HG02678 (cell line): ENCODE measurements around the gene NTF4.
"Not testable (repeated sequence)": the region's sequence is repeated elsewhere in the genome, so short reads cannot be mapped to it uniquely, and the experiment has no call there.

Experiments used
- ATAC-seq: cut with Tn5 transposase; IDR thresholded peaks from one replicate; pipeline ENCODE4 v1.9.1; 2021; ENCODE audit warnings: mild to moderate bottlenecking, moderate library complexity; ENCODE audit not compliant: unreplicated experiment

The NTF4 gene

GRCh38 chr19:49024233-49024632 lies 40.4 kb downstream of the NTF4 start, which contains the start of gene CGB3:
CGB3 (minus strand) TSS chr19:49024333; CDS start chr19:49023971, 362 bp downstream.
- ATAC-seq: not testable (repeated sequence)

DNA sequence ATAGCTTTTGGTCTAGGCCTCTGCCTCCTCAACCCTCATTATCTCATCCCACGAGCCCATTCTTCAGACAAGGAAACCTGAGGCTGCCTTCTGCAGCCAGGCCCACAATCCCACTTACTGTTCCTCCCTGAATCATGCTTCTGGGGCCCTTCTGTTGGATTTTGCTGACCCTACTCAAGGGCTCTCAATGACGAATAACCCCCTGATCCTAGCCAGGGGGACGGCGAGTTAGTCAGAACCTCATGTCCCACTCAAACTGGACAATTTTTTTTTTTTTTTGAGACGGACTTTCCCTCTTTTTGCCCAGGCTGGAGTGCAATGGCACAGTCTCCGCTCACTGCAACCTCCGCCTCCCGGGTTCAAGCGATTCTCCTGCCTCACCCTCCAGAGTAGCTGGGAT lies 42.5 kb downstream of the NTF4 start:
- no peak for ATAC-seq

- no peak for ATAC-seq
These were observed 43.4 kb downstream of the NTF4 start for GRCh38 chr19:49020931-49021895.

DNA sequence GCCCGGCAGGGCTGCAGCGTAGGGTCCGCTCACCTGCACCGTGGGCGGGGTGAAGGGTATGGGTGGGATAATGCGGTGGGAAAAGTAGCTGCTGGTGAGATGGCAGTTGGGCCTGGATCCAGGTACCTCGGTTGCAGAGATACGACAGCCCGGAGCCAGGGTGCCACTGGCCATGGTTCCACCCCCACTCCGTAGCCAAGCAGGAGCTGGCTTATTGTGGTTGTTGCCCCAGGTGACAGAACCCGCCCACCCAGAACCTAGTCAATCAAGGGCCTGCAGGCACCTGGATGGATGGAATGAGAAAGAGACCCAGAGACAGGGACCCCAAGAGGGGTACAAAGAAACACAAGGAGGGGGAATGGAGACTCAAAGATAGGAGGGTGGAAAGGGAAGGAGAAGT lies 44.3 kb downstream of the NTF4 start:
- ATAC-seq: no peak

DNA sequence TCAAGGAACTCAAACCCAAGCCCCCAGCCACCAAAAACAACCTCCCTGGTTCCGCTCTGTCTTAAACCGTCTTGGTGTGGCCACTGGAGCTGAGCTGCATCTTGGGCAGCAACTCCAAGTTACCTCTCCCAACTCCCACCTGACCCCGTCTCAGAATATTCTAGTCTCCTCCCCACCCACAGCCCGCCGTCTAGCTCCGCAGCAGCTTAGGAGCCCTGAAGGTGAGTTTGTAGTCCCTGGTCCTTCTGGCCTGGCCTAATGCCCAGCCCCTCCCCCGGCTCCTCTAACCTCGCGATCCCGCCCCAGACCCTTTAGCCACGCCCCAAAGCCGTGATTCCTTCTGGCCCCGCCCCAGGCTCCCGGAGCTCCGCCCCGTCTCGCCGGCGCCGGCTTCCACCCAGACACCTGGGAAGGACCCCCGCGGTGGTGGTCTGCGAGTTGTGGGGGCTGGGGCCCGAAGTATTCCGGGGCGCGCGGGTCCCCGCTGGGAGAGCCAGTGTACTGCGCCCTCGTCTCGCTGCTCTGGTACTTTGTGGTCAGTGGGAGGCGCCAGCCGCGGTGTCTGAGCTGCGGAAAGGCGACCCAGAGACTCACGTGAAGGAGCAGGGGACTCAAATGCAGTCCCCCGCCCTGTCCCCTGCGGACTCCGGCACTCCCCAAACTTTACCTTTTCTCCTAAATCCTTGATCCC lies 45.2 kb downstream of the NTF4 start:
- no peak for ATAC-seq

DNA sequence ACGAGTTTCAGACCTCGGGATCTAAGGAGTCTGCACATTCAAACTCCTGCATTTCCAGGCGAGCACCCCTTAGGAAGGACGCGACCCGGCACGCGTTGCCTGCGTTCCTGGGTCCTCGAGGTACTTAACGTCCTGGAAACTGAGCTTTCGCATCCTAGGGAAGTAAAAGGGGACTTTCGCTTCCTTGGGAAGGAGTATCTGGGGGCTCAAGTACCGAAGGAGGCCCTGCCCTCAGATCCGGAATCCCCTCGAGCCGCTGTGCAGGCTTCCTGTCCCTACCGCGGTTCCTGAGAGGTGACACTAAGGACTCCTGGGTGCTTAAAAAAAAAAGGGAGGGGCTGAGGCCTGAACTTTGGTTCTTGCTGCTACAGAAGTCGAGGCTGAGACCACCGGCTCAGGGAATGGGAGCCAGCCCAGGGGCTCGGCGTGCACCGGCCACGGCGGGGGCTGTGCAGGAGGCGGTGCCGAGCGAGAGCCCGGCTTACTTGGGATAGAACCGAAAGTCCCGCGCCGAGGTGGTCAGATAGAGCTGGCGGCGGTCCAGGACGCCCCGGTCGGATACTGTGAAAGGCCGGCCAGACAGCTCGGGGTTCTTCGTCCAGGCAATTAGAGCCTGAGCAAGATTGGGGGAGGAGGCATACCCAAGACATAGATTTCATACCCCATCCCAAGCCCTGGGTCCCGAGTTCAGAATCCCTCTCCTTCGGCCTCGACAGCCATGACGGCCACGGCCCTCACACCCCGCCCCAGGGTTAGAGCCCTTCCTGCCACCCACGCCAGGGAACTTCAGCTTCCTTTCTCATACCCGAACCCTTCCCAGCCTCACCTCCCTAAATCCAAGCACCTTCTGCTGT lies 46.0 kb downstream of the NTF4 start:
- ATAC-seq: not testable (repeated sequence)

DNA sequence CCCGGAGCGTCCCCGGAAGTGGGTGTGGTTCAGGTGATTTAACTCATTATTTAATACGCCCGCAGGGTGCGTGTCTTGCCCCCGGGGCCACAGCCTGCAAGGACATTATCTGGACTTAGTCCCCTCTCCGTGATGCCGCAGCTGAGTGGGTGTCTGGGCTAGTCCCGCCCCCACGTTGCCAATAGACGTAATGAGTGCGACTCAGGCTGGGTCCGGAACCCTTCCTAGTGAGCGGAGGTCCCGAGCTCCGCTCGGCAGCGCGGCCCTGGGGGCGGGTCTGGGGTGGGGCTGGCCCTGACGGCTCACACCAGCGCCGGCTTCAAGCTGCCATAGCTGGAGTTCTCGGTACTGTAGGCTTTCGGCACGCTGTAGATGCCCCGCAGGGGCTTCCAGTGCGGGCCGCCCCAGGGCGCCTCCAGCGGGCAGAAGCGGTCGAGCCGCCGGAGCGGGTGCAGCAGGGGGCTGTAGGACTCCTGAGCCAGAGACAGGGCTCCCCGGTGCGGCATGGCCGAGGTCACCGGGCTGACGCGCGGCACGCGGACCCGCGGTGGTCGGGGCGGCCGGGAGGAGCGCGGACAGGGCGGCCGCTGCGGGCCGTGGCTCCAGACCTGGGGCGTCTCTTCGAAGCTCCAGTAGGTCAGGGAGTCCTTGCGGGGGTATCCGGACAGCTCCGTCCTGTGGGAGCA lies 46.8 kb downstream of the NTF4 start:
- ATAC-seq: no peak

DNA sequence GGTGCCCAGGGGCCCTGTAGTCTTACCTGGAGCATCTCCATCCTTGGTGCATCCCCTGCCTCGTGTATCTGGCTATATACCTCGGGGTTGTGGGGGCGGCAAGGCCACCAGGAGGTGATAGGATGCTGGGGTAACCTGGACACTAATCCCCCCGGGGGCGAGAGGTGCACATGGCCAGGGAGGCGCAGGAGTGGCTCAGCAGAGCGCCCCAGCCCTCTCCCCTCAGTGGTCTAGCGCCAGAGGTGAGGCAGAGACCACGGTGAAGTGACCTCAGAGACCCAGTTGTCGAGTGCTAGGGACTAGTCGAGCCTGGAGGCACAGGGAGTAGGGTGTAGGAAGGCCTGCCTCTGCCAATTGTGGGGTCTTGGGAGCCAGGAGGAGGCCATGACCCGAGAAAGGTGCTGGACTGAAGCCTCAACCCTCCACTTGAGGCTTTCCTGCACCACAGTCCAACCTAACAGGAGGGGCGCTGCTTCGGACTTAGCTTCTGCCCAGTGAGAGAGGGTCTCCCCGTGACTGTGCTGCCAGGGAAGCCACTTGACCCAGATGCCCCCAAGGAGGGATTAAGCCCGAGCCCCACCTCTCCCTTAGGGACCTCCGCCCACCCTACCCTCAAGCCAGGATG lies 47.5 kb downstream of the NTF4 start, which contains the start of gene LHB:
Gene LHB, minus strand, starts transcription at position 51 of the 625 bp plus-strand sequence. Its CDS starts 10 bp downstream, at position 41.
- no peak for ATAC-seq

DNA sequence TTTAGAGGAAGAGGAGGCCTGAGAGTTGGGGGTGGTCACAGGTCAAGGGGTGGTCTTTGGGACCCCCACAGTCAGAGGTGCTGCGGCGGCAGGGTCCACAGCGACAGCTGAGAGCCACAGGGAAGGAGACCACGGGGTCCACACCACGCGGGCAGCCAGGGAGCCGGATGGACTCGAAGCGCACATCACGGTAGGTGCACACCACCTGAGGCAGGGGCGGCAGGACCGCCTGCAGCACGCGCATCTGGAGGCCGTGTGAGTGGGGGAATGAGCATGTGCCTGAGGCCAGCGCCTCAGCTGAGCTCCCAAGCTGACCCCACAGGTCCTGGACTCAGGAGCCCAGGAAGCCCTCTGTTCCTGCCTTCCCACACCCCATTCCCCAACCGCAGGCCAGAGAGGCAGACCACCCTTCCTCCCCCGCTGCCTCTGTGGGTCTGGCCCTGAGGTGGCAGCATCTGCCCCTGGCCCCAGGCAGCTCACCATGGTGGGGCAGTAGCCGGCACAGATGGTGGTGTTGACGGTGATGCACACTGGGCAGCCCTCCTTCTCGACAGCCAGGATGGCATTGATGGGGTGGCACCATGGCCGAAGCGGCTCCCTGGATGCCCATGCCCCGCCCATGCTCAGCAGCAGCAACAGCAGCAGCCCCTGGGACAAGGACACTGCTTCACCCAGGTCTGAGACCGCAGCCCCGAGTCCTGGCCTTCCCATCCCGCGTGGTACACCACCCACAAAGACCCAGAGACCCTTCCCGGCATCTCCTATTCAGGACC lies 48.4 kb downstream of the NTF4 start:
- no peak for ATAC-seq

- no peak for ATAC-seq
These were observed 49.8 kb downstream of the NTF4 start for GRCh38 chr19:49014870-49015255.

DNA sequence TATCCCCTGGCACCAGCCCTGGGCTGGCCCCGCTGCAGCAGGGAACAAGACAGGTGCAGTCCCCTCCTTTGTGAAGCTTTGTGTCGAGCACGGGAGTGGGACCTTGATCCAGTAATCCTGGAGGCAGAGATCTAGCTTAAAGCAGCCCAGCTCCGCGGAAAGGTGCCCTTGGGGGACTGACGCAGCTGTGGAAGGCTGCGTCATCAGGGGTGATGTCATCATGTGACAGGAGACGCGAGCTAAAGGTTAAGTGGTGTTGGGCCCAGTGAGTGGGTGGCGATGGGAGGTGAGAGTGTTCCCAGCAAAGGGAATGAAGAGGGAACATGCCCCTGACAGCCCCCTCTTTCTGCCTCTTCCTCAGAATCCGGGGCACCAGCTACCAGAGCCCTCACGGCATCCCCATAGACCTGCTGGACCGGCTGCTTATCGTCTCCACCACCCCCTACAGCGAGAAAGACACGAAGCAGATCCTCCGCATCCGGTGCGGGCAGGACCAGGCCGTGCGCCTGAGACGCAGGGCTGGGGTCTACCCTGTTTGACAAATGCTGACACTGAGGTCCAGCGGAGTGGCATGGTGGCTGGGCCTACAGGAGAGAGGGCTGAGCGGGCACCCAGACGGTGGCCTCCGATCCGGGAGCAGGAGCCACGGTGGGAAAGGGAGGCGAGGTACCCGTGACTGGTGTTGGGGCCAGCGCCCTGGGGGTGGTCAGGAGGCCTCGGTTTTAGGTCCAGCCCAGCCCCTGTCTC lies 50.3 kb downstream of the NTF4 start:
- no peak for ATAC-seq

GRCh38 chr19:49011194-49011593 lies 53.4 kb downstream of the NTF4 start:
- ATAC-seq: no peak
